GM21381 (cell line): ENCODE measurements around the gene SMPX.
"Not testable (repeated sequence)": the region's sequence is repeated elsewhere in the genome, so short reads cannot be mapped to it uniquely, and the experiment has no call there.

Source experiments
- ATAC-seq: cut with Tn5 transposase; IDR thresholded peaks from one replicate; pipeline ENCODE4 v1.9.1; 2021; ENCODE audit warnings: mild to moderate bottlenecking, moderate library complexity; ENCODE audit not compliant: unreplicated experiment

The SMPX gene

GRCh38 chrX:21757960-21758359 is at the start of gene SMPX:
Gene SMPX, minus strand, starts transcription at chrX:21758116. Its CDS starts 3,826 bp downstream, at chrX:21754290.
- no peak for ATAC-seq

- ATAC-seq, result no peak
These were observed 48.8 kb upstream of the SMPX start for GRCh38 chrX:21806691-21807090.

- ATAC-seq, result no peak
These were observed 44.9 kb upstream of the SMPX start for GRCh38 chrX:21802839-21803238.

- no peak for ATAC-seq
These were observed 44.2 kb upstream of the SMPX start for GRCh38 chrX:21802054-21802670.

GRCh38 chrX:21800344-21800770 is 42.4 kb upstream of the SMPX start:
- no peak for ATAC-seq

- ATAC-seq, result no peak
These were observed 41.9 kb upstream of the SMPX start for GRCh38 chrX:21799767-21800166.

- ATAC-seq, result no peak
These were observed 40.8 kb upstream of the SMPX start for GRCh38 chrX:21798677-21799219.

GRCh38 chrX:21781976-21782375 is 24.1 kb upstream of the SMPX start:
- no peak for ATAC-seq

- ATAC-seq, result peak; percentile 77
These were observed 23.6 kb upstream of the SMPX start for GRCh38 chrX:21781525-21781924.

GRCh38 chrX:21779095-21779494 is 21.2 kb upstream of the SMPX start:
- no peak for ATAC-seq

GRCh38 chrX:21778236-21778635 is 20.3 kb upstream of the SMPX start:
- no peak for ATAC-seq

GRCh38 chrX:21775128-21775527 is 17.2 kb upstream of the SMPX start:
- ATAC-seq, result not testable (repeated sequence)

GRCh38 chrX:21773036-21773435 is 15.1 kb upstream of the SMPX start:
- not testable (repeated sequence) for ATAC-seq

- no peak for ATAC-seq
These were observed 12.9 kb upstream of the SMPX start for GRCh38 chrX:21770631-21771321.

GRCh38 chrX:21766101-21766500 is 8.2 kb upstream of the SMPX start:
- ATAC-seq, result no peak

GRCh38 chrX:21764008-21764407 is 6.1 kb upstream of the SMPX start:
- ATAC-seq, result no peak

GRCh38 chrX:21758488-21758887 is 572 bp upstream of the SMPX start:
- ATAC-seq, result no peak

GRCh38 chrX:21756785-21757529 is 959 bp downstream of the SMPX start:
- no peak for ATAC-seq

GRCh38 chrX:21749924-21750323 is 8.0 kb downstream of the SMPX start:
- ATAC-seq, result no peak

GRCh38 chrX:21748235-21748634 is 9.7 kb downstream of the SMPX start:
- ATAC-seq, result no peak

GRCh38 chrX:21747558-21747957 is 10.4 kb downstream of the SMPX start:
- ATAC-seq, result no peak

GRCh38 chrX:21745756-21746155 is 12.2 kb downstream of the SMPX start:
- ATAC-seq, result no peak
